ENCODE data around the gene ERFL.

ERFL gene

DNA sequence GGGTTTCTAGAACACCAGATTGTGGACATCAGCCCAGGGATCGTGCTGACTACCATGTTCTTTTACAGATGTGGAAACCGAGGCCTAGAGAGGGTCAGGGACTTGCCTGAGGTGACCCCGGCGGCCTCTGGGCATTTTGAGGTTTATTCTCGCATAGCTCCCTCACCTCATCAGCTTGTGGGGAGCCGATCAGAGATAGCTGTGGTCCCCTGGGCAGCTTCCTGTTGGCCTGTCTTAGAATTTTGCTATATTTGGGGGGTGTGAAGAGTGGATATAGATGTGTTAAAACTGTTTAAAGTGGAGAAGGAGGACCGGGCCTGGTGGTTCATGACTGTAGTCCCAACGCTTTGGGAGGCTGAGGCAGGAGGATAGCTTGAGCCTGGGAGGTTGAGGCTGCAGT is 38.4 kb downstream of the ERFL start:
- TF ChIP-seq RARB (CRISPR knock-in tag; IDR thresholded peaks at IDR 0.05) = no peak
- TF ChIP-seq, protein P1, sequence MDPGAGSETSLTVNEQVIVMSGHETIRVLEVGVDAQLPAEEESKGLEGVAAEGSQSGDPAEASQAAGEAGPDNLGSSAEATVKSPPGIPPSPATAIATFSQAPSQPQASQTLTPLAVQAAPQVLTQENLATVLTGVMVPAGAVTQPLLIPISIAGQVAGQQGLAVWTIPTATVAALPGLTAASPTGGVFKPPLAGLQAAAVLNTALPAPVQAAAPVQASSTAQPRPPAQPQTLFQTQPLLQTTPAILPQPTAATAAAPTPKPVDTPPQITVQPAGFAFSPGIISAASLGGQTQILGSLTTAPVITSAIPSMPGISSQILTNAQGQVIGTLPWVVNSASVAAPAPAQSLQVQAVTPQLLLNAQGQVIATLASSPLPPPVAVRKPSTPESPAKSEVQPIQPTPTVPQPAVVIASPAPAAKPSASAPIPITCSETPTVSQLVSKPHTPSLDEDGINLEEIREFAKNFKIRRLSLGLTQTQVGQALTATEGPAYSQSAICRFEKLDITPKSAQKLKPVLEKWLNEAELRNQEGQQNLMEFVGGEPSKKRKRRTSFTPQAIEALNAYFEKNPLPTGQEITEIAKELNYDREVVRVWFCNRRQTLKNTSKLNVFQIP (CRISPR knock-in tag; IDR thresholded peaks at IDR 0.05; ENCODE audit: borderline replicate concordance, low read depth) = no peak
- no peak for TF ChIP-seq GLIS3 (CRISPR knock-in tag; IDR thresholded peaks at IDR 0.05)
- no peak for TF ChIP-seq TOX (CRISPR knock-in tag; IDR thresholded peaks at IDR 0.05; ENCODE audit: borderline replicate concordance)
- TF ChIP-seq ZC3H10 (CRISPR knock-in tag; IDR thresholded peaks at IDR 0.05) = no peak
- no peak for TF ChIP-seq PPARA (CRISPR knock-in tag; IDR thresholded peaks at IDR 0.05; ENCODE audit: borderline replicate concordance)
- TF ChIP-seq ESRRG (CRISPR knock-in tag; IDR thresholded peaks at IDR 0.05) = no peak
- no peak for TF ChIP-seq TCF4 (CRISPR knock-in tag; IDR thresholded peaks at IDR 0.05; ENCODE audit: borderline replicate concordance)
- TF ChIP-seq ZNF70 (CRISPR knock-in tag; IDR thresholded peaks at IDR 0.05) = no peak
- no peak for TF ChIP-seq ISL1 (CRISPR knock-in tag; IDR thresholded peaks at IDR 0.05)
- TF ChIP-seq OSR1 (CRISPR knock-in tag; IDR thresholded peaks at IDR 0.05) = no peak
- no peak for TF ChIP-seq ZFP30 (CRISPR knock-in tag; IDR thresholded peaks at IDR 0.05)
- TF ChIP-seq, protein P2, sequence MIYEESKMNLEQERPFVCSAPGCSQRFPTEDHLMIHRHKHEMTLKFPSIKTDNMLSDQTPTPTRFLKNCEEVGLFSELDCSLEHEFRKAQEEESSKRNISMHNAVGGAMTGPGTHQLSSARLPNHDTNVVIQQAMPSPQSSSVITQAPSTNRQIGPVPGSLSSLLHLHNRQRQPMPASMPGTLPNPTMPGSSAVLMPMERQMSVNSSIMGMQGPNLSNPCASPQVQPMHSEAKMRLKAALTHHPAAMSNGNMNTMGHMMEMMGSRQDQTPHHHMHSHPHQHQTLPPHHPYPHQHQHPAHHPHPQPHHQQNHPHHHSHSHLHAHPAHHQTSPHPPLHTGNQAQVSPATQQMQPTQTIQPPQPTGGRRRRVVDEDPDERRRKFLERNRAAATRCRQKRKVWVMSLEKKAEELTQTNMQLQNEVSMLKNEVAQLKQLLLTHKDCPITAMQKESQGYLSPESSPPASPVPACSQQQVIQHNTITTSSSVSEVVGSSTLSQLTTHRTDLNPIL (CRISPR knock-in tag; IDR thresholded peaks at IDR 0.05; ENCODE audit: low read depth) = no peak
- no peak for ATAC-seq

DNA sequence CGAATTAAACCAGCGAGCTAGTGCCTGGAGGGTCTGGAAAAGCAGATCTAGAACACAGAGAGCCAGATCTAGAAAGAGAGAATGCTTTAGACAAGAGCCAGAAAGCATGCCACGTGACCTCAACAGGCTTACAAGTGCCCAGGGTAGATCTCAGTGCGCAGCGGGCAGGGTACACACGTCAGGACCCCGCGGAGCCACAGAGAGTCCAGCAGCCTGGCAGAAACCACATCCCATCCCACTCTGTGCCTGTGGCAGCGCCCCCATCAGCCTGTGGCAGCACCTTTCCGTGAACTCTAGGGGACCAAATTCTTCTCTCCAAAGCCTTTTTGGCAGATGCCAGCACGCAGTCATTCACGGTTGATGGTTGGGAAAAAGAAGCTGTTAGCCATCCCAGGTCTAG is 39.3 kb downstream of the ERFL start:
- ATAC-seq = no peak
- TF ChIP-seq ISL1 (CRISPR knock-in tag; IDR thresholded peaks at IDR 0.05) (no peak), ZFP3 (CRISPR knock-in tag; IDR thresholded peaks at IDR 0.05) (no peak), BACH2 (CRISPR knock-in tag; IDR thresholded peaks at IDR 0.05; ENCODE audit: borderline replicate concordance) (no peak), TCF4 (CRISPR knock-in tag; IDR thresholded peaks at IDR 0.05; ENCODE audit: borderline replicate concordance) (no peak), ZNF565 (CRISPR knock-in tag; conservative IDR thresholded peaks at IDR 0.05; ENCODE audit: low read depth) (no peak), ZC3H10 (CRISPR knock-in tag; IDR thresholded peaks at IDR 0.05) (no peak), ZFP30 (CRISPR knock-in tag; IDR thresholded peaks at IDR 0.05) (no peak), ZNF70 (CRISPR knock-in tag; IDR thresholded peaks at IDR 0.05) (no peak), GLIS3 (CRISPR knock-in tag; IDR thresholded peaks at IDR 0.05) (no peak), ESRRG (CRISPR knock-in tag; IDR thresholded peaks at IDR 0.05) (no peak), CSDC2 (CRISPR knock-in tag; IDR thresholded peaks at IDR 0.05) (no peak), PPARA (CRISPR knock-in tag; IDR thresholded peaks at IDR 0.05; ENCODE audit: borderline replicate concordance) (no peak), ZNF8 (CRISPR knock-in tag; IDR thresholded peaks at IDR 0.05) (no peak), RARB (CRISPR knock-in tag; IDR thresholded peaks at IDR 0.05) (no peak)
- TF ChIP-seq, protein P1 (CRISPR knock-in tag; IDR thresholded peaks at IDR 0.05; ENCODE audit: borderline replicate concordance, low read depth) = no peak
- TF ChIP-seq, protein P2 (CRISPR knock-in tag; IDR thresholded peaks at IDR 0.05; ENCODE audit: low read depth) = no peak
- TF ChIP-seq, protein P3, sequence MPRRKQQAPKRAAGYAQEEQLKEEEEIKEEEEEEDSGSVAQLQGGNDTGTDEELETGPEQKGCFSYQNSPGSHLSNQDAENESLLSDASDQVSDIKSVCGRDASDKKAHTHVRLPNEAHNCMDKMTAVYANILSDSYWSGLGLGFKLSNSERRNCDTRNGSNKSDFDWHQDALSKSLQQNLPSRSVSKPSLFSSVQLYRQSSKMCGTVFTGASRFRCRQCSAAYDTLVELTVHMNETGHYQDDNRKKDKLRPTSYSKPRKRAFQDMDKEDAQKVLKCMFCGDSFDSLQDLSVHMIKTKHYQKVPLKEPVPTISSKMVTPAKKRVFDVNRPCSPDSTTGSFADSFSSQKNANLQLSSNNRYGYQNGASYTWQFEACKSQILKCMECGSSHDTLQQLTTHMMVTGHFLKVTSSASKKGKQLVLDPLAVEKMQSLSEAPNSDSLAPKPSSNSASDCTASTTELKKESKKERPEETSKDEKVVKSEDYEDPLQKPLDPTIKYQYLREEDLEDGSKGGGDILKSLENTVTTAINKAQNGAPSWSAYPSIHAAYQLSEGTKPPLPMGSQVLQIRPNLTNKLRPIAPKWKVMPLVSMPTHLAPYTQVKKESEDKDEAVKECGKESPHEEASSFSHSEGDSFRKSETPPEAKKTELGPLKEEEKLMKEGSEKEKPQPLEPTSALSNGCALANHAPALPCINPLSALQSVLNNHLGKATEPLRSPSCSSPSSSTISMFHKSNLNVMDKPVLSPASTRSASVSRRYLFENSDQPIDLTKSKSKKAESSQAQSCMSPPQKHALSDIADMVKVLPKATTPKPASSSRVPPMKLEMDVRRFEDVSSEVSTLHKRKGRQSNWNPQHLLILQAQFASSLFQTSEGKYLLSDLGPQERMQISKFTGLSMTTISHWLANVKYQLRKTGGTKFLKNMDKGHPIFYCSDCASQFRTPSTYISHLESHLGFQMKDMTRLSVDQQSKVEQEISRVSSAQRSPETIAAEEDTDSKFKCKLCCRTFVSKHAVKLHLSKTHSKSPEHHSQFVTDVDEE (CRISPR knock-in tag; IDR thresholded peaks at IDR 0.05) = no peak
- TF ChIP-seq, protein P4, sequence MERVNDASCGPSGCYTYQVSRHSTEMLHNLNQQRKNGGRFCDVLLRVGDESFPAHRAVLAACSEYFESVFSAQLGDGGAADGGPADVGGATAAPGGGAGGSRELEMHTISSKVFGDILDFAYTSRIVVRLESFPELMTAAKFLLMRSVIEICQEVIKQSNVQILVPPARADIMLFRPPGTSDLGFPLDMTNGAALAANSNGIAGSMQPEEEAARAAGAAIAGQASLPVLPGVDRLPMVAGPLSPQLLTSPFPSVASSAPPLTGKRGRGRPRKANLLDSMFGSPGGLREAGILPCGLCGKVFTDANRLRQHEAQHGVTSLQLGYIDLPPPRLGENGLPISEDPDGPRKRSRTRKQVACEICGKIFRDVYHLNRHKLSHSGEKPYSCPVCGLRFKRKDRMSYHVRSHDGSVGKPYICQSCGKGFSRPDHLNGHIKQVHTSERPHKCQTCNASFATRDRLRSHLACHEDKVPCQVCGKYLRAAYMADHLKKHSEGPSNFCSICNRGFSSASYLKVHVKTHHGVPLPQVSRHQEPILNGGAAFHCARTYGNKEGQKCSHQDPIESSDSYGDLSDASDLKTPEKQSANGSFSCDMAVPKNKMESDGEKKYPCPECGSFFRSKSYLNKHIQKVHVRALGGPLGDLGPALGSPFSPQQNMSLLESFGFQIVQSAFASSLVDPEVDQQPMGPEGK (CRISPR knock-in tag; IDR thresholded peaks at IDR 0.05; ENCODE audit: borderline replicate concordance) = no peak

Data from SK-N-SH treated with all-trans-retinoic acid at 6 μM for 48 hours (cell line).